GM18909 (cell line): ENCODE data around the gene HSP90AB1.

Experiments used
- ATAC-seq: cut with Tn5 transposase; IDR thresholded peaks from one replicate; pipeline ENCODE4 v1.9.1; 2021; ENCODE audit warnings: mild to moderate bottlenecking; ENCODE audit not compliant: unreplicated experiment, poor library complexity

Gene HSP90AB1

GRCh38 chr6:44302856-44303255 lies 56.0 kb downstream of the HSP90AB1 start:
- no peak for ATAC-seq
